OCI-LY7 (cell line): ENCODE measurements around the gene STK16. TPM values are rescaled to one million over a fixed set of nuclear protein-coding genes. Genes with fewer than 3 reads are reported as not detected.

Experiments used
- BruUV-seq: library from RNA; stranded (reverse); fragments of 400-500 nt; replicated peaks from 2 replicates; lab custom pipeline; 2021; lab: Mats Ljungman, UMichigan
- CTCF ChIA-PET: fragments of 300-600 bp; sonication (Branson Sonifier 250); formaldehyde crosslinking; loops from one replicate; lab custom pipeline; 2022; ENCODE audit warnings: antibody characterized with exemption; ENCODE audit not compliant: unreplicated experiment; lab: Charles Lee
- POLR2A ChIA-PET: fragments of 300-600 bp; sonication (Branson Sonifier 250); formaldehyde crosslinking; loops from one replicate; lab custom pipeline; 2022; ENCODE audit warnings: antibody characterized with exemption; lab: Charles Lee
- DNase-seq: peaks from one replicate; pipeline ENCODE4 v3.0.0-alpha.2; 2015; ENCODE audit warnings: low spot score
- H2AFZ ChIP-seq: fragments of 200-600 bp; sonication (generic), shearing (Covaris generic); 2 replicates; pipeline ENCODE4 v1.6.1; 2014; ENCODE audit warnings: mild to moderate bottlenecking, antibody characterized with exemption, low read length, moderate library complexity
- H3K27ac ChIP-seq: fragments of 200-600 bp; sonication (generic); 2 replicates; pipeline ENCODE4 v1.5.1; 2014; ENCODE audit warnings: mixed run types, low read depth, mild to moderate bottlenecking, moderate library complexity, low read length, inconsistent platforms; ENCODE audit not compliant: poor library complexity, severe bottlenecking
- H3K36me3 ChIP-seq: fragments of 200-600 bp; sonication (generic); 2 replicates; pipeline ENCODE4 v1.6.1; 2014; ENCODE audit warnings: mild to moderate bottlenecking, antibody characterized with exemption, low read length, moderate library complexity, mixed read lengths; ENCODE audit not compliant: insufficient read depth
- H3K4me1 ChIP-seq: fragments of 200-600 bp; sonication (generic); 2 replicates; pipeline ENCODE4 v1.5.1; 2014; ENCODE audit warnings: mild to moderate bottlenecking, low read length; ENCODE audit not compliant: insufficient read depth, poor library complexity, severe bottlenecking
- H3K4me2 ChIP-seq: fragments of 200-600 bp; sonication (generic); 2 replicates; pipeline ENCODE4 v1.6.1; 2014; ENCODE audit warnings: mild to moderate bottlenecking, low read length
- H3K4me3 ChIP-seq: fragments of 200-600 bp; sonication (generic); 2 replicates; pipeline ENCODE4 v1.5.1; 2014; ENCODE audit warnings: mild to moderate bottlenecking, low read depth, low read length; ENCODE audit not compliant: poor library complexity, severe bottlenecking
- H3K79me2 ChIP-seq: fragments of 200-600 bp; sonication (generic); 2 replicates; pipeline ENCODE4 v1.6.1; 2016; ENCODE audit warnings: low read depth, mild to moderate bottlenecking, low read length, moderate library complexity, mixed read lengths; ENCODE audit not compliant: insufficient read depth
- H3K9me2 ChIP-seq: fragments of 200-600 bp; sonication (generic); 2 replicates; pipeline ENCODE4 v1.6.1; 2016; ENCODE audit warnings: mild to moderate bottlenecking, low read length, mixed read lengths; ENCODE audit not compliant: insufficient read depth
- H3K9me3 ChIP-seq: fragments of 200-600 bp; sonication (generic); 2 replicates; pipeline ENCODE4 v1.6.1; 2014; ENCODE audit warnings: mild to moderate bottlenecking, mixed run types, low read length, mixed read lengths
- H4K20me1 ChIP-seq: fragments of 200-600 bp; sonication (generic); 2 replicates; pipeline ENCODE4 v1.6.1; 2014; ENCODE audit warnings: mild to moderate bottlenecking, antibody characterized with exemption, low read length, moderate library complexity, mixed read lengths; ENCODE audit not compliant: insufficient read depth
- EZH2phosphoT487 ChIP-seq: fragments of 200-600 bp; sonication (generic); IDR thresholded peaks from 2 replicates; pipeline ENCODE4 v1.6.1; 2018; ENCODE audit warnings: low read depth, borderline replicate concordance, mild to moderate bottlenecking, mixed run types, antibody characterized with exemption, low read length, moderate library complexity, mixed read lengths
- intact Hi-C: fragments of 100-400 bp; cut with micrococcal nuclease; formaldehyde crosslinking; loops from one replicate; pipeline ENCODE4 v1.10.0; 2022; ENCODE audit not compliant: unreplicated experiment
- total RNA-seq, 2 experiments: library from RNA; depleted of rRNA in 1 of 2; stranded (reverse); fragments of >200 nt in 1 of 2; shearing (Covaris generic) in 1 of 2; gene quantifications; 2 replicates each; pipeline ENCODE4 v1.2.3, GENCODE V29; 2014 to 2022
- TF ChIP-seq, protein P1 (sequence below): fragments of 200-600 bp; sonication (generic); conservative IDR thresholded peaks from 2 replicates; pipeline ENCODE4 v1.5.1; 2014; ENCODE audit warnings: mild to moderate bottlenecking, antibody characterized with exemption, low read length, moderate library complexity, mixed read lengths

STK16 gene
- total RNA-seq, 2 experiments from 2014 or later = 23.4 to 39.5 TPM

DNA sequence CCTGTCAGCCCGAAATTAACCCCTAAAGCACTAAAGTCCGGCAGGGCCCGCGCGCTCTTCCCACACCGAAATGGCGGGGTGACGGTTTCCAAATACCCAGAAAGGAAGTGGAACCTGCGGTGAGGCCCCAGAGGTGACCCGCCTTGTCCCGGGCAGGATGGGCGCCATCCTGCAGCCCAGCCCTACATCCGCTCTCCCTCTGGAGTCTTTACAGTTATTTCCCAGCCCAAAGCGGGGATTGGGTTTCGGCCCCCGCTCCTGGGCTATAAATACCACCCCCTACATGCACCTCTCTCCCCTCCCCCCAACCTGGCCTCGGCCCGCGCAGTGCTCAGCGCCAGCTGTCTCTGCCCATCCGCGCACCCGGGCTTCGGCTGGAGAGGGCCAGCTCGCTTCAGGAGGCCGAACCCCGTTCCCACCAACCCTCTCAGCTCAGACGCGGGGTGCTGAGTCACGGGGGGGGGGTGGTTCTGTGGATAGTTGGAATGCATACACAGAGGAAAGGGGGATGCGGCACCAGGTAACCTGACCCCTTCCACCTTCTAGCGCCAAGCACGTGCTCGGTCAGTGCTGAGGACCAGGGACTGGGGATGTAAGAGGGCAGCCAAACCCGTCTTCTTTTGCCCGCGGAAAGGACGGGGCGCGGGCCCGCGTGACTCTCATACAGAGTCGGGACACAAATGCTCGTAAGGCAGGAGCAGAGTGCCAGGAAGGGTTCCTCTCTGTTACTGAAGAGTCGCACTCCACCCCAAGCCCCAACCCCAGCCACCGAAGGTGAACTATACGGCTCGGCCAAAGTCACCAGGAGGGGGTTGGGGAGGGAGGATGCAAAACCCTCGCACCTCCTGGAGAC lies 7.8 kb downstream of the STK16 start, which contains the start of gene TUBA4B:
Gene TUBA4B, plus strand, starts transcription at position 344 of the 853 bp plus-strand sequence. Its CDS starts 165 bp downstream, at position 509.
- peaks cover 36% of the 10 kb centered on the region for H3K79me2 ChIP-seq
- BruUV-seq = no TSS peak

DNA sequence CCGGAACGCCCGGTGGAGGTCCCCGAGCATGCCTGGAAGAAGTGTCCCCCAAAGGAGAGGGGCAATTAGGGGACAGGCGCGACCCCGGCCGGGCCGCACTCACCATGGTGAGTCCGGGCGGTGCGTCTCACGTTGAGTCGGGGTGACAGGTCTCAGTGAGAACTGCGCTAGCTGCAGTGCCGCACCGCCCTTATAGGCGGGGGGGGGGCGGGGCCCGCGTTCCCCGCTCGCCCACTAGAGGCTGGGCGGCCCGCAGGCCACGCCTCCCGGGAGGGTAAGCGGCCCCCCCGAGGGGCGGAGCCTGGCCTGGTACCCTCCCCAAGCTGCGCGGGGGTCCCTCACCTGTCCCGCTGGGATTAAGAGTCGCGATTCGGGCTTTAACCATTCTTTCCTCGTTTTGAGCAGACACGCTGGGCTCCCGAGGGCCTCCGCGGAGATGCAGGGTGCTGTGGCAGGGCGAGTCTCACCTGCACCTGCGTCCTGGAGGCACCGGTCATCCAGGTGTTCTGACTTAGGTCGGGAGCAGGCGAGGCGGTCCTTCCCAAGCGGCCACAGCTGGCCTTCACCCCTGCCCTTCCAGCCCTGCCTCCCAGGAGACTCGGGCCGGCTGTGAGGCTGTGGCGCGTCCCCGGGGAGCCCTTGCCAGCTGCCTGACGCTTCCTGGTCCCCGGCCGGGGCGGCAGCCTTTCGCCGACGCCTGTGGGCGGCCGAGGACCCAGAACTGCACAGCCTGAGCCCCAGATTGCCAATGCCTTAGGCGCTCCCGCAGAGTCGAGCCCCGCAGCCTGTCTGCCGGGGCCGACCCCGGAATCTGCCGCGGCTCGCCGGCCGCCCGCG lies 8.7 kb downstream of the STK16 start, which contains the start of gene TUBA4A:
Gene TUBA4A, minus strand, starts transcription at position 166 of the 837 bp plus-strand sequence. Its CDS starts 60 bp downstream, at position 106.
- H2AFZ ChIP-seq = peak within 1 kb of the TSS; percentile 49; the same call in 1 of the 2 replicates
- peak within 1 kb of the TSS; percentile 96 for H3K27ac ChIP-seq
- peak within 1 kb of the TSS; percentile 93 for H3K4me2 ChIP-seq
- POLR2A ChIA-PET = interaction anchor here (0.6 to 2.3 kb wide), 7 partner anchors 9 to 113 kb away, joined by 3 to 15 read pairs (median 5); partner anchors contain the start of genes ANKZF1, ATG9A, CNPPD1 and GLB1L
- no peaks in the 10 kb centered on the region for H3K9me3 ChIP-seq
- H3K79me2 ChIP-seq = peaks cover 28% of the 10 kb centered on the region
- no TSS peak for BruUV-seq
- peak; percentile 93 for DNase-seq
- no peaks in the 10 kb centered on the region for H3K9me2 ChIP-seq
- TF ChIP-seq EZH2phosphoT487 = no peak
- TF ChIP-seq, protein P1, sequence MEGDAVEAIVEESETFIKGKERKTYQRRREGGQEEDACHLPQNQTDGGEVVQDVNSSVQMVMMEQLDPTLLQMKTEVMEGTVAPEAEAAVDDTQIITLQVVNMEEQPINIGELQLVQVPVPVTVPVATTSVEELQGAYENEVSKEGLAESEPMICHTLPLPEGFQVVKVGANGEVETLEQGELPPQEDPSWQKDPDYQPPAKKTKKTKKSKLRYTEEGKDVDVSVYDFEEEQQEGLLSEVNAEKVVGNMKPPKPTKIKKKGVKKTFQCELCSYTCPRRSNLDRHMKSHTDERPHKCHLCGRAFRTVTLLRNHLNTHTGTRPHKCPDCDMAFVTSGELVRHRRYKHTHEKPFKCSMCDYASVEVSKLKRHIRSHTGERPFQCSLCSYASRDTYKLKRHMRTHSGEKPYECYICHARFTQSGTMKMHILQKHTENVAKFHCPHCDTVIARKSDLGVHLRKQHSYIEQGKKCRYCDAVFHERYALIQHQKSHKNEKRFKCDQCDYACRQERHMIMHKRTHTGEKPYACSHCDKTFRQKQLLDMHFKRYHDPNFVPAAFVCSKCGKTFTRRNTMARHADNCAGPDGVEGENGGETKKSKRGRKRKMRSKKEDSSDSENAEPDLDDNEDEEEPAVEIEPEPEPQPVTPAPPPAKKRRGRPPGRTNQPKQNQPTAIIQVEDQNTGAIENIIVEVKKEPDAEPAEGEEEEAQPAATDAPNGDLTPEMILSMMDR = no peak
- no peaks in the 10 kb centered on the region for H4K20me1 ChIP-seq
- intact Hi-C loops = loop anchor here (1.0 to 10.0 kb wide), 4 partner anchors 25 to 359 kb away; partner anchors contain the start of genes CNPPD1 and DNAJB2
- peaks cover 29% of the 10 kb centered on the region for H3K36me3 ChIP-seq
- peaks cover 47% of the 10 kb centered on the region for H3K4me1 ChIP-seq
- CTCF ChIA-PET = interaction anchor here (2.6 kb wide), 1 partner anchor 24 kb away, joined by 7 read pairs; the partner anchor contains the start of gene DNAJB2
- H3K4me3 ChIP-seq = peak within 1 kb of the TSS; percentile 87

More for the DNA sequence above, 7.8 kb downstream of the STK16 start, which contains the start of gene TUBA4B:
- no peaks in the 10 kb centered on the region for H3K9me3 ChIP-seq
- peak within 1 kb of the TSS; percentile 49; the same call in 1 of the 2 replicates for H2AFZ ChIP-seq
- H3K4me2 ChIP-seq = peak within 1 kb of the TSS; percentile 93
- DNase-seq = peak; percentile 65
- peak within 1 kb of the TSS; percentile 96 for H3K27ac ChIP-seq
- ChIA-PET CTCF (interaction anchor here (2.6 kb wide), 1 partner anchor 25 kb away, joined by 7 read pairs; the partner anchor contains the start of gene DNAJB2), POLR2A (interaction anchor here (0.6 to 2.3 kb wide), 14 partner anchors 9 to 689 kb away, joined by 3 to 8 read pairs (median 4); partner anchors contain the start of genes ANKZF1, ATG9A, CNPPD1 and DNAJB2)
- TF ChIP-seq, protein P1 = no peak
- no peak for TF ChIP-seq EZH2phosphoT487
- peaks cover 56% of the 10 kb centered on the region for H3K4me1 ChIP-seq
- peaks cover 38% of the 10 kb centered on the region for H3K36me3 ChIP-seq
- intact Hi-C loops = loop anchor here (1.0 to 10.0 kb wide), 3 partner anchors 26 to 358 kb away; partner anchors contain the start of genes CNPPD1 and DNAJB2
- no peaks in the 10 kb centered on the region for H3K9me2 ChIP-seq
- H3K4me3 ChIP-seq = peak within 1 kb of the TSS; percentile 87
- H4K20me1 ChIP-seq = no peaks in the 10 kb centered on the region
